ENCODE measurements around the gene IFT74. TPM values are rescaled to one million over a fixed set of nuclear protein-coding genes. Genes with fewer than 3 reads are reported as not detected.
"Not testable (repeated sequence)": the region's sequence is repeated elsewhere in the genome, so short reads cannot be mapped to it uniquely, and the experiment has no call there.

The IFT74 gene
- total and polyA plus RNA-seq, 2 experiments from 2014 or later: 12.6 to 15.3 TPM

- H4K20me1 ChIP-seq (ENCODE audit: insufficient read depth, poor library complexity, severe bottlenecking); H3K27me3 ChIP-seq; H3K9me3 ChIP-seq (ENCODE audit: low read depth); H3K27ac ChIP-seq; H2AFZ ChIP-seq; H3K4me2 ChIP-seq; H3K4me1 ChIP-seq (ENCODE audit: insufficient read depth); H3K79me2 ChIP-seq; DNase-seq (ENCODE audit: low spot score); H3K9me2 ChIP-seq (replicated peaks; ENCODE audit: insufficient read depth); H3K36me3 ChIP-seq (replicated peaks; ENCODE audit: insufficient read depth, low read depth); H3K4me3 ChIP-seq: not testable (repeated sequence)
- WGBS (ENCODE audit: low lambda C conversion rate, missing lambda C conversion rate): 98% methylated on average over 17 of the region's 17 CpGs
These were observed 137.3 kb downstream of the IFT74 start for GRCh38 chr9:27093384-27094067.

DNA sequence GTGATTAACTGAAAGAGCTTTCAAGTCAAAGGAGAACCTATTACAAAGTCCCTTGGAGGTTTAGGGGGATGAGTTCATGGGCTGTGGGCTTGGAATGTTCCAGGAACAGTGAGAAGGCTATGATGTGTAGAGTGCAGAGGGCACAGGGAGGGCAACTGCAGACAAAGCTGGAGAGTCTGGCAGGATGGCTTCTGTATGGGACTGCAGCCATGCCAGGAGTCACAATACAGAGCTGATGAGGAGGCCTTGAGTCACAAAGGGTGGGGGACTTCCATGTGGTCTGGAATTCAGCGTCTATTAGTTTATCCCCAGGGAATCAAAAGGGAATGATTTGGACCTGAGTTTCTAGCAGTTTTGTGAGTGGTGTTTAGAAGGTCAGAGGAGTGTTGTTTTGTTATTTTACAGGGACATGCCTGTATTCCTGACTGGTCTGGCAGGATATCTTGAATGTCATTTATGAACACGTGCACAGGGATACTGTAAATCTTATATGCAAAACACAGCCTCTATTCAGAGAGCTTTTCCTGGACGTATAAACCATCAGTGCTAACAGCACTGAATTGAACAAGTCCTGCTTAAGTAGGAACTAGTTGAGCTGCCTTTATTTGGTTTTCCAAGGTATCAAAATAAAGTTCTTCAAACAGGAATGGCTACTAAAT, 138.6 kb downstream of the IFT74 start:
- no peaks in the 10 kb centered on the region for H3K27me3 ChIP-seq
- H3K4me1 ChIP-seq (ENCODE audit: insufficient read depth): no peaks in the 10 kb centered on the region
- no peaks in the 10 kb centered on the region for H3K9me2 ChIP-seq (replicated peaks; ENCODE audit: insufficient read depth)
- H3K36me3 ChIP-seq (replicated peaks; ENCODE audit: insufficient read depth, low read depth): no peaks in the 10 kb centered on the region
- no peak overlapping the region for H3K4me3 ChIP-seq
- H3K4me2 ChIP-seq: no peak overlapping the region
- H4K20me1 ChIP-seq (ENCODE audit: insufficient read depth, poor library complexity, severe bottlenecking): no peaks in the 10 kb centered on the region
- H3K79me2 ChIP-seq: no peaks in the 10 kb centered on the region
- no peak overlapping the region for H2AFZ ChIP-seq
- TF ChIP-seq EZH2 (IDR thresholded peaks at IDR 0.05; ENCODE audit: borderline replicate concordance) (no peak), EZH2phosphoT487 (IDR thresholded peaks at IDR 0.05; ENCODE audit: low read depth, severe bottlenecking, unreplicated experiment) (no peak), CTCF (IDR thresholded peaks at IDR 0.05; ENCODE audit: poor library complexity) (no peak)
- DNase-seq (ENCODE audit: low spot score): no peak
- no peak overlapping the region for H3K27ac ChIP-seq
- H3K9me3 ChIP-seq (ENCODE audit: low read depth): no peaks in the 10 kb centered on the region
- whole genome bisulfite sequencing (ENCODE audit: low lambda C conversion rate, missing lambda C conversion rate): 59% methylated on average over 3 of the region's 3 CpGs

DNA sequence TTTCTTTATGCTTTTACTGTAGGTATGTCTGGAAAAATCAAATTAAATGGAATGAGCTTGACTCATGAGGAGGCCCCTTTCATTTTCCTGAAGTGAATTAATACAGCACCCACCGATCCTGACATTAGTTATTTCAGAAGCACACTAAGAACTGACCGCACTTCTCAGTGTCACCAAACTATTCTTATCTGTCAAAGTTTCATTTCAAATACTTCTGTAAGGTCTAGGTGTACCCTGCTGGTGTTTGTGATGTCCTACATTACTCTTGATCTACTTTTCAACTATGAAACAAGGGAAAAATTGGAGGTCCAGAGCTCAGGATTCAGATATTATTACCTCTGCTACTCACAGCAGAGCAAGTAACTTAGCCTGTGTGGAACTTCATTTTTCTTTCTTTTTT, 151.0 kb downstream of the IFT74 start:
- H3K36me3 ChIP-seq (replicated peaks; ENCODE audit: insufficient read depth, low read depth): no peaks in the 10 kb centered on the region
- WGBS (ENCODE audit: low lambda C conversion rate, missing lambda C conversion rate): 98% methylated on average over 2 of the region's 2 CpGs
- no peak overlapping the region for H3K4me3 ChIP-seq
- no peak overlapping the region for H3K4me2 ChIP-seq
- no peak for DNase-seq (ENCODE audit: low spot score)
- H3K9me3 ChIP-seq (ENCODE audit: low read depth): no peaks in the 10 kb centered on the region
- H2AFZ ChIP-seq: no peak overlapping the region
- no peaks in the 10 kb centered on the region for H3K27me3 ChIP-seq
- peaks cover 7% of the 10 kb centered on the region for H3K4me1 ChIP-seq (ENCODE audit: insufficient read depth)
- no peak overlapping the region for H3K27ac ChIP-seq
- TF ChIP-seq EZH2phosphoT487 (IDR thresholded peaks at IDR 0.05; ENCODE audit: low read depth, severe bottlenecking, unreplicated experiment) (no peak), CTCF (IDR thresholded peaks at IDR 0.05; ENCODE audit: poor library complexity) (no peak), EZH2 (IDR thresholded peaks at IDR 0.05; ENCODE audit: borderline replicate concordance) (no peak)
- no peaks in the 10 kb centered on the region for H3K79me2 ChIP-seq
- no peaks in the 10 kb centered on the region for H3K9me2 ChIP-seq (replicated peaks; ENCODE audit: insufficient read depth)
- no peaks in the 10 kb centered on the region for H4K20me1 ChIP-seq (ENCODE audit: insufficient read depth, poor library complexity, severe bottlenecking)

GRCh38 chr9:27108981-27109541, 152.8 kb downstream of the IFT74 start, which contains the start of gene TEK:
TEK (plus strand) TSS chr9:27109225; CDS start chr9:27109591, 366 bp downstream.
- WGBS (ENCODE audit: low lambda C conversion rate, missing lambda C conversion rate): 45% methylated on average over 9 of the region's 9 CpGs
- Histone ChIP-seq H3K79me2 (no peaks in the 10 kb centered on the region), H3K9me3 (ENCODE audit: low read depth) (no peaks in the 10 kb centered on the region), H3K4me3 (no peak within 1 kb of the TSS), H3K9me2 (replicated peaks; ENCODE audit: insufficient read depth) (no peaks in the 10 kb centered on the region), H3K27me3 (no peaks in the 10 kb centered on the region), H3K36me3 (replicated peaks; ENCODE audit: insufficient read depth, low read depth) (no peaks in the 10 kb centered on the region), H3K4me2 (peak within 1 kb of the TSS; percentile 65), H3K4me1 (ENCODE audit: insufficient read depth) (peaks cover 7% of the 10 kb centered on the region), H2AFZ (peak within 1 kb of the TSS; percentile 49), H3K27ac (no peak within 1 kb of the TSS), H4K20me1 (ENCODE audit: insufficient read depth, poor library complexity, severe bottlenecking) (no peaks in the 10 kb centered on the region)
- no peak for DNase-seq (ENCODE audit: low spot score)
- TF ChIP-seq EZH2 (IDR thresholded peaks at IDR 0.05; ENCODE audit: borderline replicate concordance): no peak
- no peak for TF ChIP-seq CTCF (IDR thresholded peaks at IDR 0.05; ENCODE audit: poor library complexity)
- TF ChIP-seq EZH2phosphoT487 (IDR thresholded peaks at IDR 0.05; ENCODE audit: low read depth, severe bottlenecking, unreplicated experiment): no peak
